Measurements from ENCODE around the gene NECTIN1.

The NECTIN1 gene

DNA sequence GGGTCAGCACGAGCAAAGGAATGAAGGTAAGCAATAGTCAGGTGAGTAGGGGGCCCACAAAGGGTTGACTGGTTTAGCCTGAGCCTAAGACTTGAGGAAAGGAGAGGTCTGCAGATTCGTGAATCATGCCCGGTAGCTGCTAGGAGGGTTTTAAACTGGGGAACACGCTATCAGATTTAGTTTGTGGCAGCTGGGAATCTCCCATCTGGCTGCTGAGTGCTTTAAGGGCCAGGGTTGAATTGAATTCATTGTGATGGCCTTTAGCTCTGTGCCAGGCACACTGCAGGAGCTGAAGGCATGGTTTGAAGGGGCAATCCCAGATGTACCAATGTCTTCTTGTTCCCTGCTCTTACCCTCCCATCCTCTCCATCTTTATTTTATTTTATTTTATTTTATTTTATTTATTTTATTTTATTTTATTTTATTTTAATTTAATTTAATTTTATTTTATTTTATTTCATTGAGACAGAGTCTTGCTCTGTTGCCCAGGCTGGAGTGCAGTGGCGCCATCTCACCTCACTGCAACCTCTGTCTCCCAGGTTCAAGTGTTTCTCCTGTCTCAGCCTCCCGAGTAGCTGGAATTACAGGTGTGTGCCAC is 1.9 kb upstream of the NECTIN1 start:
- no peak for DNase-seq (ENCODE audit: low read depth in 2 of 2)

DNA sequence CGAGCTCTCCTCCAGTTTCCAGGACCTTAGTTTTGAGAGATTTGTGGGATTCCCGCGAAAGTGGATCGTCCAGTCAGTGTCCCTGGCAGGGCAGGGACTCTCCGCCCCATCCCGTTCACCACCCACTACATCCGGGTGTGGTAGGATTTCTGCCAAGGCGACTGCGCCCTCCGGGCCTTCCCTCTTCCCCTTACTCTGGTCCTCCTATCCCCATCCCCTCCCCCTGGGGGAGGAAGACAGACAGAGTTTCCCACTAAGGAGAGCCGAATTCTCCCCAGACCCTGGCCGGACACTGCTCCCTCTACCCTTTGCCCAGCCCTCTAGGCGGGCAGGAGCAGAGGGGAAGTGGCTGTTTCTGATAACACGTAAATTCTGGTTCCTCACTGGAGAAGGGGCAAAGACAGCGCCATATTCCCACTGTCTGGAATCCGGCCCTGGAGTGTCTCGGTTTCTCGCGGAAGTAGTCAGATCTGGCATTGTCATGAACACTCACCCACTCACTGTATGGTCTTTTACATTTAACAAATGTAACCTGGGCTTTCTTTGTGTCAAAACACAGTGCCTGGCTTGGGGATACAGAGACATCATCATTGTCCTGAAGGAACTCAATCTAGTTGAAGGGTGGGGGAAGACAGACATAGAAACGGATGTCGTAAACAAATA is 1.1 kb upstream of the NECTIN1 start:
- no peak for DNase-seq (ENCODE audit: low read depth in 2 of 2)

DNA sequence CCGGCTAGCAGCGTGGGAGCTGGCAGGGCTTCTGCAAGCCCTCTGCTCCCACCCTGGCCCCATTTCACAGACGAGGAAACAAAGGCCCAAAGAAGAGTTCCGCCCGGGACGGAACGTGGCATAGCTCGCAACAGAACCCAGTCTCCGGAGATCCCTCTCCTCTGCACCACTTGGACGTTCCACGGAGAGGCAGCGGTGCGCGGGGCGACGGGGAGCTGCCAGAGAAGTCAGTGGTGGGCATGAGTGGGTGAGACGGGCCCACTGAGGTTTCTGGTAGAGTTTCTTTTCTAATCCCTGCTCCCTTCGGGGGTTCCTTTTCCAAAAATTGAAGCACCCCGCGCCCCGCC is 554 bp upstream of the NECTIN1 start:
- no peak for DNase-seq (ENCODE audit: low read depth in 2 of 2)

DNA sequence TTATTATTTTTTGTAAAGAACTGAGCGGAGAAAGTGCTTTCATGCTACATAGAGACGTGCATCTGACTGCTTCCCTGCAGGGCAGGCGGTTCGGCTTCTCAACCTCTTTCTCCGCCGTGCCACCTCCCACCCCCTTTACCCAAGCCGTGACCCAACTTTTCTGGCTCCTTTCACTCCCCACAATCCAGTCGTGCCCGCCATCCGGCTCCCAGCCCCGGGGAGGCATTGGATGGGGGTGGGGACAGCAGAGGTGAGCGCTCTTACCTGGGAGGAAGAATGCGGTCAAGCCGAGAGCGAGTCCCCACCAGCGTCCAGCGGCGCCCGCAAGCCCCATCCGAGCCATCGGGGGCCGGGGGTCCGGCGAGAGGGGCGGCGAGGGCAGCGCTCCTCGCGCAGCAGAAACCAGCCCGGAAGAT is 781 bp downstream of the NECTIN1 start:
- no peak for DNase-seq (ENCODE audit: low read depth in 2 of 2)

DNA sequence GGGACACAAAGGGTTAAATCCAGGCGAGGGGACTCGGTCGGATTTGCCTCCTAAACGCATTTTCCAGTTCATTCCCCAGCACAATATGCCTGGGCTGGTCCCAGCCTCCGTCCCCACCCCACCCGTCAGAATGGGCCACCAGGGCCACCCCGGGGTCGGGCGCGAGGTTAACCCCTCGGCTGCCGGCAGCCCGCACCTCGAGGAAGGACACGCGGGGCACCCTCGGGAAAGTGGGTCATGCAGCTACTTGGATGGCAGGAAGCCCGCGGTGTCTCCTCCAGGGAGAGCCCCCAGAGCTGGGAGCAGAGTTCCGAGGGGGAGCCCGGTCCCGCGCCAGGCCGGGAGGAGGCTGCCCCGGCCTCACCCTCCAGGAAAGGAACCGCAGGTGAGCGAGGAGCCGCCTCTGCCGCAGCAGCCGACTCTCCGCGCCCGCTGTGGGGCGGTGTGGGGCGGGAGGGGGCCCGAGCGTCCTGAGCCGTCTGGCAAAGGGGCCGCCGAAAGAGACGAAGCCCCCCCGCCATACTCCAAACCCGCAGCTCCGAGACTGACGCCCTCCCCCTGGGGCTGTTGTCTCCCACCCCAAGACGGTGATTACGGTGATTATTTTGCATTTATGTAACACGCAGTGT is 1.4 kb downstream of the NECTIN1 start:
- no peak for DNase-seq (ENCODE audit: low read depth in 2 of 2)

DNA sequence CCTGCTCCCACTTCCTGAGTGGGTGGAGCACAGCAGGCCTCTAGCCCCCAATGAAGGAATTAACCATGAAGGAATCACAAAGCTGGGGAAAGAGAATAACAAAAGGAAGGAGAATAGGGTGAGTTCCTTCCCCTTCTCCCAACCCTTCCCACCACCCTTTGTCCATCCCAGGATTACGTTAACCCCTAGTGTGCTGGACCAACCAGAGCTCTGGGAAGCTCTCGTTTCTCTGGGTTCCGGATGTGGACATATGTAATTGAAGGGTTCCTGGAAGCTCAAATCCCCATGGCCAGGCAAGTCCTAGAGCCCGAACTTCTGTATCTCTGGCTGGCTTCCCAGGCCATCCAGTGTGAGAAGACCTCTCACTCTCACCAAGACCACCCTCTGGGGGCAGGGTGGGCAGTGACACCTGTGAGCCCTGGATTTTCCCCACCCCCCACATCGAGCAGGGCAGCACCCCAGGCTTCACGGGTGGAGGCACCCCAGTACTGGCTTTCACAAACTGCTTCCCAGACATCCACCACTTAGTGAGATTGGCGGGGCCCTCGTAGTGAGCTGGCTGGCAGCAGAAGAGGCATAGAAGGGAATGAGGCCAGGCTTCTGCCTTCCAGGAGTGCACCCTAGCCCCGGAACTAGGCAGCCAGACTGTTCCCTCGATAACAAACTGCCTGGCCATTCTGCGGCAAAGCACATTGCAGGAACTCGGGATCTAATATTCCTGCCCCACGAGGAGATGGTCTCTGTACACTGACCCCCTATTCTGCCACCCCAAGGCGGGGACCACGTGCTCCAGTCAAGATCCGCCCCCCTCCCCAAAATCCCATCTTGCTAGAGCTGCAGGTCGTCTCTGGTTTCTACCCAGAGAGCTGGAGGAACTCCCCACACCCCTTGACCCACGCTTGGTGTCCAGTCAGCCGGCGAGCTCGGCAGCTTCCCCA is 2.1 kb downstream of the NECTIN1 start:
- DNase-seq (ENCODE audit: low read depth in 2 of 2) = no peak

DNA sequence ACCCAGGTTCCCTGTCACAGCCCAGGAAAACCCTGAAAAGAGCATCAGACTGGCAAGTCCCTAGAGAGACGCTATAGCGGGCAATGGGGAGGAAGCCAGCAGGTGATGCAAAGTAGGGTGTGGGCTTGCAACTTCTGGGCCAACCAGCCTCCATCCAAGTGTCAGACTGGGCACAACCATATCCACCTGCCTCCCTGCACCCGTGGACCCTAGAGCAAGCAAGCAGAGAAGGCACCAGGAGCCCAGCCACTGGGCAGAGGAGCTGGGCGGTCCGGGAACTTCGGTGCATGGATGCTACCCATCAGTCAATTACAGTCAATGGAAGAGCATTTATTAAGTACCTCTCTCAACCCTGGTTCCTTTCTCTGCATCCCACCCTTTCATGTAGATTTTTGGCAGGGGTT is 2.8 kb downstream of the NECTIN1 start:
- DNase-seq (ENCODE audit: low read depth in 2 of 2) = no peak

DNA sequence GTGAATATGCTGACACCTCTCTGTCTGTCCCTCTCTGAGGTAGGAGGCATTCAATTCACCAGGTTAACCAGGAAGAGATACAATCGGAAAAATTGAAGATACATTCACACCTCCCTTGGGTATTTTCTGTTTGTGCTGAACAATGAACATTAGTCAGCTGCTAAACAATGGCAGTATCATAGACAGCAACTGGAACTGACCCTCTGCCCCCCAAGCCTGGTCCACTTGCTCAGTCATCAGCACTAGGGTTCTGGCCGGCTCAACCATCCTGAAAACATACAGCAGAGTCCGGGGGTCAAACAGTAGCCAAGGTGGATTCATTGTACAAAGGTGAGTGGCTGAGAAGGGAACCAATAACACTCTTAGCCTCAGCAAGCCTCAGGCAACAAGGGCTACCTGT is 4.0 kb downstream of the NECTIN1 start:
- no peak for DNase-seq (ENCODE audit: low read depth in 2 of 2)

DNA sequence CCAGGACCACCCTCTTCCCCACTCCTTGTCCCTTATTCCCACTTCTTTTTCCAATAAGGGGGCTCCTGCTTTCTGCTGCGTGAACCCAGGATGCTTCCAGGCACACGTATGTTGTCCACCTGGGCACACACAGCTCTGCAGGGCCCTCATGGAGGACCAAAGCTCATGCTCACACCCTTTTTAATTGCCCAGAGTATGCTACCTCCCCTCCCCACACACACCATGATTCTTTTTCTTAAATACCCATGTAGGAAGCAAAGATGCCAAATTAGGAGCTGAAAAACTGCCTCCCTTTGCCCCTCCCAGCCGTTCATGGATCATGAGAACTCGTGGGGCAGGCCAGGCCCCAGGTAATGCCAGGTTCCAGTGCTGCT is 5.1 kb downstream of the NECTIN1 start:
- no peak for DNase-seq (ENCODE audit: low read depth in 2 of 2)

DNA sequence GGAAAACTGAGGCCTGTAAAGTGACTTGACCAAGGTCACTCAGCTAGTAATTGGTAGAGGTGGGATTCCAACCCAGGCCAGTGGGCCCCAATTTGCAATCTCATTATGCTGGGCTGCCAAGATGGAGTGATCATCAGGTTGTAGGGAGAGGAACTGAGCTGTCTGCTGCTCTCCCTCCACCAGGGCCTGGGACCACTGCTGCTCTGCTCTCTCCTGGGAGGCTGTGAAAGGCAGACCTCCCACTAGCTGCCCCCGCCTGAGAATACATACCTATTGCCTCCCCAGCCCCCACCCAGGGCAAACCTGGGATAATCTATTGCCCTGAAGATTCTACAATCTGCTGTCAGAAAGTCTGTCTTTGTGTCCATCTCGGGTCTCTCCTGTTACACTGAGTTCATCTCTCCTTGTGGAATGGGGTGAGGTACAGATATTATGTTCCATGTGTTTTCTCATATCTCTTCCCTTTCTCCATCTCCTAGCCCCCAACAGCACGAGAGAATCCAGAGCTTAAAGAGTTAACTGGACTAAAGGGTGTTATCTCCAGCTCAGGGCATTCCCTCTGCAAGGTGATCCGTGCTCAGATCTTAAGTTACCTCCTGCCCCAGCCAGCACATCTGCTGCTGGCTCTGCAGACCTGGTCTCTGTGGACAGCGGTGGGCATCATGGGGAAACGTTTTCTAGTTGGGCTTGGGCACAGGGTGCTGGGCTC is 5.6 kb downstream of the NECTIN1 start:
- no peak for DNase-seq (ENCODE audit: low read depth in 2 of 2)

DNA sequence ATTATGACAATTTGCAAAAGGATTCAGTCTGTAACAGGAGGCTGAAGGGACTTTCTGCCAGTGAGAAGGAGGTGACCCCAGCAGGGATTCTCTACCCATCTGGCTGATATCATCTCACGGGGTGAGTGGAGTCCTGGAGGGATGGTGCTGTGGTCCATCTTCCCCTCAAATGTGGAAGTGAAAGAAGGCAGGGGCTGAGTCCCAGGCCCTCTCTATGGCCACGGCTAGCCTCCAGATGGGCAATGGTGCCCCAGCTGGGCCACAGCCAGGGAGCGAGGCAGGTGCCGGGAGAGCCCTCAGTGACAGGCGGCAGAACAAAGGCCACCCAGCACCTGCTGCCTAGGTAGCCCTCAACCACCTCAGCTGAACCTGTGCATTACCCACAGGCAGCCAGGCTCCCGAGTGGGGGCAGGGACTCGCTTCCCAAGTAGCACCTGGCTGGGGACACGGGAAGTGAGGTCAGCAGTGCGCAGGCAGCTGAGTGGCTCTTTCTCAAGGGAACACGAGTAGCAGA is 6.7 kb downstream of the NECTIN1 start:
- DNase-seq (ENCODE audit: low read depth in 2 of 2) = no peak

DNA sequence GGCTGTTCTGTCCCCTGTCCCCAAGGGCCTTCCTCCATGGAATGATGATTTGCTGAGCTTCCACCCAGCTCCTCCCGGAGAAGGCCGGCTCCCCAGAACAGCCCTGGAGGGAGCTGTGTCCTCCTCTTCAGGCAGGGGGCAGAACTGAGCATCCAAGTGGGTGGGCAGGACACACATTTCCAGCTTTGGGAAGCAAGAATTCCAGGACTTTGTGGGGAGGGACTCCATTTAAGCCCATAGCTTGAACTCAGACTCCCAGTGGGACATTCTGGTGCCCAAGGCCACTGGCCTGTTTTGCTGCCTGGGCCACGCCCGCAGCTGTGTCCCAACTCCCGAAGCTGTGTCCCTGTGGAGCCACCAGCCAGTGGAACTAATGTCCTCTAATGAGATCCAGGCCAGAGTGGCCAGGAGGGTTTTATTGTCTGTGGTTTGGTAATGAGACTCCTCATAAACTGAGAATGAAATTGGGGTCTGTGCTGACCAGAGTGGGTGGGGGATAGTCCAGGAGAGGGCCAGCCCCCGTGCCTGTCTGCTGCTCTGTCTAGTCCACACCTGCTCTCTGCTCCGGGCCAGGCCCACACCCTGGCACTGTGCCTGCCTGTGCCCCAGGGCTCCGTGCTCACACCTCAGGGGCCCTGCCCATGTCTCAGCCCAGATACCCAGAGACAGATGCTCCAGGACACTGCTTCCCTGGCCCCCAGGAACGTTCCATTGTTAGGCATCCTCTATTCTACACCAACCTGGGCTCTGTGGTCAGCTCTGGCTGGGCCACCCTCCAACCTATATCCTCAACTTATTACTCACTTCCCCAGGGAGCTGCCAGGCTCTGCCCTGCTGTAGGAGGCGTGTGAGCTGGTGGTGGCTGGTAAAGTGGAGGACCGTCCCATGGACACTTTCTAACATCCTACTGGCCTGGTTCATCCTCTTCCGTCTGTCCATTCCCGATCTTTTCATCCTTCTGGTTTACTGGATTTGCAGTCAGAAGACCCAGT is 7.6 kb downstream of the NECTIN1 start:
- no peak for DNase-seq (ENCODE audit: low read depth in 2 of 2)

DNA sequence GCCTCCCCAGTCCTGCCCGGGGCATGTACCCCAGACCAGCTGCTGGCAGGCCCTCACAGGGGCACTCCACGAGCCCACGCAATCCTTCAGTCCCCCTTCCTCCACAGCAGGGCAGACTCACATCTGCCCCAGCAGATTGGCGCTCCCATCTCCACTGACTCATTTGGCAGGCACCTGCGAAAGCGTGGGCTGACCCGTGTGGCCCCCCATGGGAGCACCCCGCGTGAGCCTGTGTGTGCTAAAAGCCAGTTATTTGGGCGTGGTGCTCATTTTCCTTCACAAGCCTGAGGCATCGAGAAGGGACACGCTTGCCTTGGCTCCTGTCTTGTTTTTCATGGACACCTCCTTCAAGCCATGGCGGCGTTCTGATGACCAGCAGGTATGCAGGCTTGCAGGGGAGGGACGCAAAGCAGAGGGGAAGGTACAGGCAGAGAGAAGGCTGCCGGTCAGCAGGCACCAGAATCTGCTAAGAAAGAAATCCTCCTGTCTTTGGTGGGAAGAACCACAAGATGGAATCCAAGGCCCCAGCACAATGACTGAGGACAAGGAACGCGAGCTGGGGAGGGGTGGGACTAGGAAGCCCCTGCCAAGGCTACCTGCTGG is 8.6 kb downstream of the NECTIN1 start:
- DNase-seq (ENCODE audit: low read depth in 2 of 2) = no peak

DNA sequence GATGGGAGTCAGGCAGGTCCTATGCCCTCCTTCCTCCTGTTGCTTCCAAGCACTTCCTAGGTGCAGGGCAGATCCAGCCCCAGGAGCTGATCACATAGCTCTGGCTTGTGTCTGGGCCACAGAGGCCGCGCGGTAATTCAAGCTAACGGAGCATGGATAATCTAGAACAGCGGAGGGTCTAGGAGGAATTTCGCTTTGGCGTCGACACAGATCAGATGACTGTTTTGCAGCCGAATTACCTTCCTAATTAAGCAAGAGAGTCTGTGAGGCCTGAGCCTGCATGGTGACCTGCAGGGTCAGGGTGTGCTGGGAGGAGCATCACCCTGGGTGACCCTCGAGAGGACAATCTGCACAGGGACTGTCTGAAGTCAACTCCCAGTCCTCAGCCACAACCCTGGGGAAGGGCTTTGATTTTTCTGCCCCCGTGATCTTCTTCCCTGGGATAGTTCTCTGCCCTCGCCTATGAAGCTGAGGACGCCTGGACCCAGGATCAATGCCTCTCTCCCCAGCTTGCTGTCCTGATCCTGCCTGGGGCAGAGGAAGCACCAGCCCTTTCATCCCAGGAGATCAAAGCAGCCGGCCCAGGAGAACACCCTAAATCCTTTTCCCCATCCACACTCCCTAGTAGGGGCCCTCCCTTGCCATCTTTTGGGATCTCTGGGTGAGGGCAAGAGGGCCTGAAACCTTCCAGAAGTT is 11.0 kb downstream of the NECTIN1 start:
- DNase-seq (ENCODE audit: low read depth in 2 of 2) = no peak

DNA sequence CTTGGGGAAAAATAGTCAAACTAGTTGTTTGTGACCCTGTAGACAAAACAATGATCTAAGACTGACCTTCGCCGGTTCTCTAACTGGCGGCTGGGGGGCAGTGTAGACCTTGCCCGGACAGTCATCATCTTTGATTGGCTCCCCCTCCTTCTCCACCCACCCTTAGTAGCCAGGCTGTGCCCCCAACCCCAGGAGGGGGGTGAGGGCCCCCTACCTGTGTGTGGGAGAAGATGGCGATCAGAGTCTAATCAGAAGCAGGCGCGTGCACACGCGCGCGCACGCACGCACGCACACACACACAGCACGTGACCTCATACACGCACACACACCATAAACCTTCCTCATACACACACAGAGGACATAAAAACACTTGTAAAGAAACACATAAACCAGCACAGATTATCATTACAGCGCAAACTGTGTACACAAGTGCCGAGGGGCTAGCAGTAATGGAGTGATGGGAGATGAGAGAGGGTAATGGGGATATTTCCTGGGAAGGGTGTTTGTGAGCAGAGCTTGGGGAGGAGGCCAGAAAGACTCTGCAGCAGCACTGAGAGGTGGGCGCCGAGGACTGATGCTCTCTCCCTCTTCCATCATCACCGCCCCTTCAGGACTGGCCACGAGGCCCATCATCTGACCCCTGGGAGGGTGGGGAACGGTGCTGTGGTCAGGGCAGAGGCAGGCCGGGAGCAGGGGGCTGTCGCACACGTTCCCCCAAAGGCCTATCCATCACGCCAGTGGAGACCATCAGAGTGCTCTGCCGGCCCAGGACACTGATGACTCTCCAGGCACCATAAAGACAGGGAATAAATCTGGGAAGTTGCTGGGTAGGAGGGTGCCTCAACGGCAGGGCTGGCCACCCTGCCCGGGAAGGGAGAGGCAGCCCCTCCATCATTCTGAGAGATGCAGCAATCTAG is 12.2 kb downstream of the NECTIN1 start:
- no peak for DNase-seq (ENCODE audit: low read depth in 2 of 2)

DNA sequence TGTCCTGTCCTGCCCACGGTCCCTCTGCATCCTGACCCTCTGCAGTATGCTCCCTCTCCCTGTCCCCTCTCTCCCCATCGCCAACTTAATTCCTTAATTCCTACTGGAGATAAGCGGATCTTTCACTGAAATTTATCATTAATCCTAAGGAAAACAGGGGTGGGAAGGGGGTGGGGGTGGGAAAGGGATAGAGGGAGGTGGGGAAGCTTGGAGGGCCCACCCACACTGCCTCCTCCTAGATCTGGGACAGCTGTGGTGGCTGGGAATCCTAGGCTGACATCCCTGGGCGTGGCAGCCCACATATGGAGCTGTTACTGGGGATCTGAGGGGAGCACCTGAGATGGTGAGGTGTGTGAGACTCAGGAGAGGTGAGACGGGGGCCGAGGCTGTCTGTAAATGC is 14.4 kb downstream of the NECTIN1 start:
- DNase-seq (ENCODE audit: low read depth in 2 of 2) = no peak

DNA sequence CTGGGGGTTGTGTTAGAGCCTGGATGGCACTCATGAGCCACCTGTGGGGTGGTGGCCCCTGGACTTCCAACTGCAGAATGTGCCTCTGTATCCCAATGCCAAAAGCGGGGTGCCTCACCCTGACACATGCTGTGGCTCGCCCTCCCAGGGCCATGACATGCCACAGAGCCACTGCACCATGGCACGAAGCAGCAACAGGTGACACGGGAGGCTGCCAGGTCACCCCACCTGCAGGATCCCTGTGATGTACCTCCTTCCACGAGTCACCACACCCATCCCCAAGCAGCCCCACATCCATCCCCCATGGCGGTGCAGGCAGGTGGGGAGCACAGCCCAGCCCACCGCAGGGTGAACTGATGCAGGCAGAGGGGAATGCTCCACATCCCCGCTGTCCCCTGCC is 14.8 kb downstream of the NECTIN1 start:
- no peak for DNase-seq (ENCODE audit: low read depth in 2 of 2)

DNA sequence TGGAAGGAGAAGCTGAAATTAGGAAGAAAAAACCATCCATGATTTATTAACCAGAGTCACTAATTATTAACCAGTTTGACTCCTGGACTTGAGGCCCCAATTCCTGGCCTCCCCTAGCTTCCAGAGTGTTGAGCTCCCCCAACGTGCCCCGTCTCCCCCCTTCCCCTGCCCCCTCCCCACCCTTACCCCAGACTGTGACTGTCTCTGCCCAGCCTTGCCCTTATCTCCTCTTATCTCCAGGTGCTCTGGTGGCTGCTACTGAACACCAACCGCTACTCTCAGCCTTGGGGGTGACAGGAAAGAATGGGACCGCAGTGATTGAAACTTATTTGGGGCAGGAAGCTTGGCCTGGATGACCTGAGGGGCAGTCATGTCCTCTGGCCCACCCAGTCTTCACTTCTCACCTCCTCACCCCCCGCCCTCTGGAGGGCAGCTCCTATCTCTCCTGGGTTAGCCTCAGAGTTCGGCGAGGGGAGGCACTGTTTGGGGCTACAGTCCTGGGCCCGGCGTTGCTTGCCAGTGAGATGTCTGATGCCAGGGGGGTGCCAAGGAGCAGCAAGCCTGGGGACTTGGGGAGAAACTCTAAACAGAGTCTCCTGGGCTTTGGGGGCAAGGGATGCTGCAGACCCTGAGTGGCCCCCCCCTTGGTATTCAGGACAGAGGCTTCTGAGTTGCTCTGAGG is 15.5 kb downstream of the NECTIN1 start:
- DNase-seq (ENCODE audit: low read depth in 2 of 2) = no peak

Measured in stimulated activated CD8-positive, alpha-beta memory T cell treated with anti-CD3 and anti-CD28 coated beads, Interleukin-15, amount 100 ng/mL, for 4 hours (primary cell).